CD8-positive, alpha-beta memory T cell (primary cell): ENCODE results near the gene SLC27A3. TPM values are rescaled to one million over a fixed set of nuclear protein-coding genes. Genes with fewer than 3 reads are reported as not detected.

Experiments used
- CTCF ChIA-PET: fragments of 350-600 bp; sonication (Branson Sonifier 250); formaldehyde crosslinking; loops from one replicate; lab custom pipeline; 2021; ENCODE audit warnings: antibody characterized with exemption; lab: Charles Lee
- POLR2A ChIA-PET: fragments of 350-600 bp; sonication (Branson Sonifier 250); formaldehyde crosslinking; loops from one replicate; lab custom pipeline; 2021; ENCODE audit warnings: antibody characterized with exemption; lab: Charles Lee
- DNase-seq, 5 donors: peaks; one replicate each; pipeline versions ENCODE4 v3.0.0 to v3.0.0-alpha.2; 2020 to 2022; ENCODE audit warnings: mixed read lengths in 1 of 5
- H3K27ac ChIP-seq: one replicate; pipeline ENCODE4 v1.7.0; 2013; ENCODE audit warnings: low read depth, mild to moderate bottlenecking, low read length, moderate library complexity
- H3K27me3 ChIP-seq: 2 replicates; pipeline ENCODE4 v1.7.0; 2013; ENCODE audit warnings: low read length, mild to moderate bottlenecking; ENCODE audit not compliant: insufficient read depth, poor library complexity, severe bottlenecking
- H3K36me3 ChIP-seq: 2 replicates; pipeline ENCODE4 v1.7.0; 2013; ENCODE audit warnings: mild to moderate bottlenecking, low read length, moderate library complexity; ENCODE audit not compliant: insufficient read depth
- H3K4me1 ChIP-seq: 2 replicates; pipeline ENCODE4 v1.7.0; 2013; ENCODE audit warnings: mild to moderate bottlenecking, low read length, moderate library complexity; ENCODE audit not compliant: insufficient read depth
- H3K4me3 ChIP-seq: 2 replicates; pipeline ENCODE4 v1.7.0; 2013; ENCODE audit warnings: mild to moderate bottlenecking, low read length
- H3K9me3 ChIP-seq: 2 replicates; pipeline ENCODE4 v1.7.0; 2013; ENCODE audit warnings: mild to moderate bottlenecking, low read length
- H3K27ac Mint-ChIP-seq, 8 donors: one replicate each; pipeline ENCODE4 v1.8.0; 2020 to 2021; ENCODE audit warnings: mixed read lengths in 8 of 8, mild to moderate bottlenecking in 6 of 8, inconsistent platforms in 3 of 8, moderate library complexity in 3 of 8
- H3K27me3 Mint-ChIP-seq, 2 donors: one replicate each; pipeline ENCODE4 v1.8.0; 2020 to 2021; ENCODE audit warnings: mixed read lengths in 2 of 2, mild to moderate bottlenecking in 1 of 2, moderate library complexity in 1 of 2
- H3K36me3 Mint-ChIP-seq, 3 donors: one replicate each; pipeline ENCODE4 v1.8.0; 2020 to 2021; ENCODE audit warnings: mixed read lengths in 3 of 3, inconsistent platforms in 1 of 3, mild to moderate bottlenecking in 1 of 3
- H3K4me1 Mint-ChIP-seq, 3 donors: one replicate each; pipeline ENCODE4 v1.8.0; 2020 to 2021; ENCODE audit warnings: mixed read lengths in 3 of 3, inconsistent platforms in 1 of 3, mild to moderate bottlenecking in 1 of 3
- H3K4me3 Mint-ChIP-seq, 7 donors: one replicate each; pipeline ENCODE4 v1.8.0; 2020 to 2021; ENCODE audit warnings: mixed read lengths in 7 of 7, mild to moderate bottlenecking in 6 of 7, moderate library complexity in 4 of 7, inconsistent platforms in 2 of 7
- H3K9me3 Mint-ChIP-seq, 5 donors: one replicate each; pipeline ENCODE4 v1.8.0; 2020 to 2022; ENCODE audit warnings: mixed read lengths in 5 of 5, mild to moderate bottlenecking in 3 of 5, moderate library complexity in 2 of 5, inconsistent platforms in 1 of 5
- polyA plus RNA-seq: library from polyadenylated mRNA; unstranded; fragments of 300-500 nt; fragmentation: Illumina TruSeq; gene quantifications from one replicate; pipeline ENCODE4 v1.2.3, GENCODE V29; 2021
- total RNA-seq, 2 experiments: library from RNA; stranded (reverse); gene quantifications; one replicate each; pipeline ENCODE4 v1.2.3, GENCODE V29; 2021

The SLC27A3 gene
- total and polyA plus RNA-seq, 3 experiments from 2014 or later, result 9.9 to 29.3 (median 11.3) TPM

- DNase-seq, result peak in 1 of 5 donors; percentile 19
- H3K36me3 ChIP-seq, result peaks cover 6% of the 10 kb centered on the region
- ChIA-PET POLR2A (interaction anchor here (0.8 to 1.0 kb wide), 2 partner anchors 10 to 191 kb away, joined by 3 read pairs; no protein-coding TSS in a partner anchor), CTCF (interaction anchor here (1.3 to 1.4 kb wide), 2 partner anchors 96 to 211 kb away, joined by 3 read pairs; no protein-coding TSS in a partner anchor)
- Mint-ChIP-seq H3K27me3 (no peaks in the 10 kb centered on the region), H3K9me3 (no peaks in the 10 kb centered on the region), H3K36me3 (peaks cover 0 to 46% (median 3%) of the 10 kb centered on the region in 3 donors), H3K4me3 (peak overlapping the region in 6 of 7 donors; percentile 33 to 90 (median 76)), H3K4me1 (peaks cover 35 to 41% (median 37%) of the 10 kb centered on the region in 3 donors), H3K27ac (peak overlapping the region; percentile 50 to 93 (median 81))
- no peak overlapping the region for H3K27ac ChIP-seq
- no peaks in the 10 kb centered on the region for H3K27me3 ChIP-seq
- no peak overlapping the region for H3K4me3 ChIP-seq
- H3K9me3 ChIP-seq, result no peaks in the 10 kb centered on the region
- peaks cover 19% of the 10 kb centered on the region for H3K4me1 ChIP-seq
Measured at GRCh38 chr1:153773096-153773921, 1.9 kb upstream of the SLC27A3 start.

GRCh38 chr1:153774026-153774595 is 1.1 kb upstream of the SLC27A3 start:
- Mint-ChIP-seq H3K27me3 (no peaks in the 10 kb centered on the region), H3K9me3 (no peaks in the 10 kb centered on the region), H3K4me1 (peaks cover 37 to 41% (median 39%) of the 10 kb centered on the region in 3 donors), H3K27ac (peak overlapping the region; percentile 54 to 93 (median 84)), H3K4me3 (peak overlapping the region; percentile 33 to 96 (median 86)), H3K36me3 (peaks cover 0 to 41% (median 2%) of the 10 kb centered on the region in 3 donors)
- no peak overlapping the region for H3K27ac ChIP-seq
- peaks cover 19% of the 10 kb centered on the region for H3K4me1 ChIP-seq
- DNase-seq, result peak in 1 of 5 donors; percentile 35
- no peaks in the 10 kb centered on the region for H3K27me3 ChIP-seq
- no peaks in the 10 kb centered on the region for H3K9me3 ChIP-seq
- H3K36me3 ChIP-seq, result no peaks in the 10 kb centered on the region
- CTCF ChIA-PET, result no interaction called here
- POLR2A ChIA-PET, result interaction anchor here (1.6 kb wide), 1 partner anchor 212 kb away, joined by 9 read pairs; the partner anchor contains the start of gene RAB13
- H3K4me3 ChIP-seq, result no peak overlapping the region

- no peaks in the 10 kb centered on the region for H3K27me3 ChIP-seq
- peaks cover 0 to 37% (median 2%) of the 10 kb centered on the region in 3 donors for H3K36me3 Mint-ChIP-seq
- no peaks in the 10 kb centered on the region for H3K27me3 Mint-ChIP-seq
- H3K27ac ChIP-seq, result peak overlapping the region; percentile 65
- DNase-seq, result peak; percentile 44 to 79 (median 61)
- H3K36me3 ChIP-seq, result no peaks in the 10 kb centered on the region
- POLR2A ChIA-PET, result interaction anchor here (0.6 to 1.6 kb wide), 12 partner anchors 8 to 240 kb away, joined by 3 to 9 read pairs (median 4); partner anchors contain the start of genes GATAD2B, INTS3, RAB13 and RPS27
- H3K27ac Mint-ChIP-seq, result peak overlapping the region; percentile 76 to 99 (median 88)
- peak overlapping the region; percentile 74 for H3K4me3 ChIP-seq
- peak overlapping the region; percentile 86 to 96 (median 90) for H3K4me3 Mint-ChIP-seq
- no peaks in the 10 kb centered on the region for H3K9me3 Mint-ChIP-seq
- H3K4me1 ChIP-seq, result peaks cover 19% of the 10 kb centered on the region
- H3K9me3 ChIP-seq, result no peaks in the 10 kb centered on the region
- peaks cover 37 to 41% (median 41%) of the 10 kb centered on the region in 3 donors for H3K4me1 Mint-ChIP-seq
- CTCF ChIA-PET, result interaction anchor here (0.8 to 1.7 kb wide), 4 partner anchors 25 to 204 kb away, joined by 3 to 5 read pairs (median 3); no protein-coding TSS in a partner anchor
Measured at GRCh38 chr1:153775458-153776327, 486 bp downstream of the SLC27A3 start.

GRCh38 chr1:153776352-153776751 is 1.1 kb downstream of the SLC27A3 start:
- no peaks in the 10 kb centered on the region for H3K9me3 Mint-ChIP-seq
- POLR2A ChIA-PET, result interaction anchor here (1.3 to 1.4 kb wide), 2 partner anchors 12 to 147 kb away, joined by 3 to 8 read pairs; partner anchors contain the start of gene GATAD2B
- Histone ChIP-seq H3K27me3 (no peaks in the 10 kb centered on the region), H3K9me3 (no peaks in the 10 kb centered on the region), H3K4me1 (peaks cover 19% of the 10 kb centered on the region), H3K4me3 (peak overlapping the region; percentile 74), H3K36me3 (no peaks in the 10 kb centered on the region), H3K27ac (peak overlapping the region; percentile 65)
- peaks cover 0 to 32% (median under 1%) of the 10 kb centered on the region in 3 donors for H3K36me3 Mint-ChIP-seq
- H3K4me1 Mint-ChIP-seq, result peaks cover 37 to 41% (median 41%) of the 10 kb centered on the region in 3 donors
- peak overlapping the region in 7 of 8 donors; percentile 66 to 94 (median 79) for H3K27ac Mint-ChIP-seq
- peak overlapping the region; percentile 74 to 96 (median 86) for H3K4me3 Mint-ChIP-seq
- H3K27me3 Mint-ChIP-seq, result peaks cover 0 to 1% of the 10 kb centered on the region in 2 donors
- CTCF ChIA-PET, result interaction anchor here (0.8 to 1.7 kb wide), 3 partner anchors 26 to 180 kb away, joined by 3 to 5 read pairs (median 3); no protein-coding TSS in a partner anchor
- DNase-seq, result no peak

- no peak for DNase-seq
- POLR2A ChIA-PET, result no interaction called here
- Histone ChIP-seq H3K27ac (peak overlapping the region; percentile 65), H3K9me3 (no peaks in the 10 kb centered on the region), H3K4me3 (no peak overlapping the region), H3K27me3 (no peaks in the 10 kb centered on the region), H3K36me3 (no peaks in the 10 kb centered on the region), H3K4me1 (peaks cover 19% of the 10 kb centered on the region)
- peak overlapping the region; percentile 62 to 96 (median 86) for H3K4me3 Mint-ChIP-seq
- CTCF ChIA-PET, result no interaction called here
- H3K27me3 Mint-ChIP-seq, result peaks cover 0 to 1% of the 10 kb centered on the region in 2 donors
- H3K36me3 Mint-ChIP-seq, result peaks cover 0 to 30% (median 0%) of the 10 kb centered on the region in 3 donors
- H3K4me1 Mint-ChIP-seq, result peaks cover 37 to 41% (median 41%) of the 10 kb centered on the region in 3 donors
- no peaks in the 10 kb centered on the region for H3K9me3 Mint-ChIP-seq
- peak overlapping the region; percentile 4 to 94 (median 76) for H3K27ac Mint-ChIP-seq
Measured at GRCh38 chr1:153776845-153777370, 1.7 kb downstream of the SLC27A3 start.

GRCh38 chr1:153777648-153778047 is 2.4 kb downstream of the SLC27A3 start:
- Histone ChIP-seq H3K27me3 (no peaks in the 10 kb centered on the region), H3K36me3 (no peaks in the 10 kb centered on the region)

More at GRCh38 chr1:153777648-153778047, 2.4 kb downstream of the SLC27A3 start:
- H3K4me3 Mint-ChIP-seq, result peak overlapping the region in 4 of 7 donors; percentile 12 to 90 (median 76)
- ChIA-PET CTCF (no interaction called here), POLR2A (no interaction called here)
- H3K27ac Mint-ChIP-seq, result peak overlapping the region in 3 of 8 donors; percentile 5 to 72 (median 29)
- H3K36me3 Mint-ChIP-seq, result peaks cover 0 to 23% (median 0%) of the 10 kb centered on the region in 3 donors
- peaks cover 0 to 1% of the 10 kb centered on the region in 2 donors for H3K27me3 Mint-ChIP-seq
- H3K9me3 Mint-ChIP-seq, result no peaks in the 10 kb centered on the region
- H3K9me3 ChIP-seq, result no peaks in the 10 kb centered on the region
- H3K4me3 ChIP-seq, result no peak overlapping the region
- no peak overlapping the region for H3K27ac ChIP-seq
- DNase-seq, result no peak
- peaks cover 23% of the 10 kb centered on the region for H3K4me1 ChIP-seq
- peaks cover 37 to 41% (median 41%) of the 10 kb centered on the region in 3 donors for H3K4me1 Mint-ChIP-seq
